Activated T-helper 1 cell treated with Interleukin-2 at 50 U/mL for 16 hours (primary cell): ENCODE results near the gene DGCR8.

ENCODE experiments used
- DNase-seq: peaks from one replicate; pipeline ENCODE4 v3.0.0-alpha.2; 2020; ENCODE audit warnings: low read depth

The DGCR8 gene

DNA sequence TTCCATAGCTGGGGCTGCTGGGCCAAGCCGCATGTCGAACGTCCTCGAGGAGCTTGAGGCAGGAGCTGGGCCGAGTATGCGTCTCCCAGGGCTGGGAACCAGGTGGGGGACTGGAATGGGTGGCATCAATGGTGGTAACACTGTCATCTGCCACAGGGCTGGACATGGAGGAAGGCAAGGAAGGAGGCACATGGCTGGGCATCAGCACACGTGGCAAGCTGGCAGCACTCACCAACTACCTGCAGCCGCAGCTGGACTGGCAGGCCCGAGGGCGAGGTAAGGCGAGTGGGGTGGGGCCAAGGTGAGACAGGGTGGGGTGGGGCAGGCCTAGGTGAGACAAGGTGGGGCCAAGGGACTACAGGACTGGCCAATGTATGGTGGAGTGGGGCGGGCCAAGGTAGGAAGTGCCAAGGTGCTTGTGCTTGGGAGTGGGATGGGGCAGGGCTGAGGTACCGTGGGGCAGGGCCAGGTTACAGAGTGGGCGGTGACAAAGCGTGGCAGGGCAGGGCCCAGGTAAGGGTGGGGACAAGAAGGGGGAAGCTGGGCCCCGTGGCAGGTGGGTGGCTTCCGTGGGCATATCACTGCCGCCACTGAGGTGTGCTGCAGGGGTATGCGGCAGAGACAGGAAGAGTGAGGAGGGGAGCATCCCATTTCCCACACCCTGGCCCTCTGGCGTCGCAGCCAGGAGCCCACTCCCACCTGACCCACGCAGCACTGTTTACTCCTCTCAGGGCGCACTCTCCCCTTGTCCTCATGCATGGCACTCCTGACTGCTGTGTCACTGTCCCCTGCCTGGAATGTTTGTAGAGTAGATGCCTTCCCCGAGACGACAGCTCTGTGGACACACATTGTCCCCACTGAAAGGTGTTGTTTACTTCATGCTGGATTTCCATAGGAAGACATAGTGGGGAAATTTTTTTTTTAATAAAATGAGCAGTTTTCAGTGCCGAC lies 27.5 kb upstream of the DGCR8 start:
- no peak for DNase-seq

DNA sequence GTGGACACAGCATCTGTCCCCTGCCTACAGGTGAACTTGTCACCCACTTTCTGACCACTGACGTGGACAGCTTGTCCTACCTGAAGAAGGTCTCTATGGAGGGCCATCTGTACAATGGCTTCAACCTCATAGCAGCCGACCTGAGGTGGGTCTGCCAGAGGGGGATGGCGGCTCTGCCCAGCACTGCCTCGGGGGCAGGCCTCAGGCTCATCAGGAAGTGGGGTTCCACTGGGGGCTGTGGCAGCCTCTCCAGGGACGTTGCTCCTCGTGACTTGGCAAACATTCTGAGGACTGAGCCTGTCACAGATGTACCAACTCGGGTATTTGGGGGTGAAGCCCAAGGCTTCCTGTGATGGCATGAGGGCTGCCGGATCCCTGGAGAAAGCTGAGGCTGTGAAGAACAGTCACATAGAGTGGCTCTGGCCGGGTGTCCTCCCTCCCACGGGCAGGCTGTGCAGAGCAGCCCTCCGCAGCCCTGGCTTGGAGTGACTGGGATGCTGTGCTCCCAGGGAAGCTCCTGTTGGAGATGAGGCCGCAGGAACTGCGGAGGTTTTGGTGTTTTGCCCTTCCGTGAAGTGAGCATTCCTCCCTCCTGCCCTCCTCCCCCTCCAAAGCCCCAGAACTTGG lies 26.5 kb upstream of the DGCR8 start:
- no peak for DNase-seq

DNA sequence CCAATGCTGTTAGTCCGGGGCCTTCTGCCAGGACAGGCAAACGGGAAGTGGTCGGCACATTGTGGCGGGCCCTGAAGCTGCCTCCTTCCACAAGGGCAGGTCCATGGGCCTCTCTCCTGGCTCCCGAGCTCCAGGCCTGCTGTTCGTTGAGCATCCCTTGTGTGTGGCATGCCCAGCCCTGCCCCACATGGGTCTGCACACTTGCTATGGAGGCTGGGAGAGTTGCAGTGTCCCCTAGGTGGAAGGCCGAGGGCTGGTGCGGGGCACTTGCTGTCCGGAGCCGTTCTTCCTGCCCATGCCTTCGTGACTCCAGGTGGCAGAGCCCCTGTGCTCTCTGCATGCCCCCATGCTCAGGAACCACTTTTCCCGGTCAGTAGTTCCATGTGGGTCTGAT lies 26.0 kb upstream of the DGCR8 start:
- DNase-seq: no peak

DNA sequence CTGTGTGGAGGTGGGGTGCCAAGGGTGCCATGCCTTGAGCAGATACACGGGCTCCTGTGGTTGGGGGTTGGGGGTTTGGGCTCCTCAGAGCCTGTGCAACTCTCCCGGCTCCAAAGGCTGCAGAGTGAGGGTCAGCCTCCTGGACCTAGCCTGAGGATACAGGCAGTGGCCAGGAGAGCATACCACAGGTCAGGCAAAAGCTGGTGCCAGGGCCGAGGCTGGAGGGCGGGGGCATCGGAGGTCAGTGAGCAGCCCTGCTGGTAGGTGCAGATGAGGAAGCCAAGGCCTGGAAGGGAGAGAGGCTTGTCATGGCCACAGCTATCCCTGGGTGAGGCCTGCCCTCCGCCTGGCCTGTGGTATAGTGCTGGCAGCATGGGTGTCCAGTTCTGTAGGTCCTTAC lies 25.6 kb upstream of the DGCR8 start:
- no peak for DNase-seq

DNA sequence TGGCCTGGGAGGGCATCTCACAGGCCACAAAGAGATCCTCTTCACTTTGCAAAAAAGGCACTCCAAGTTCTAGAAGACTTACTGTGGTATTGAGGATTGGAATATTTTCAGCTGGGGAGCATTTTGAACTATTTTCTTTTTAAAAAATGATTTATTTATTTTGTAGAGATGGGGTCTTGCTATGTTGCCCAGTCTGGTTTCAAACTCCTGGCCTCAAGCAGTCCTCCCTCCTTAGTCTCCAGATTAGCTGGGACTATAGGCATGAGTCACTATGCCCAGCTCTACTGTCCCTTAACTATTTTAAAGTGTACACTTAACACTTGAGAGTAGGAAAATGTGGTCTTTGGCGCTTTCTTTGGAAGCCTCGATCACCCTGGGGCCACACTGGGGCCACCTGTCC lies 24.9 kb upstream of the DGCR8 start:
- DNase-seq: no peak

DNA sequence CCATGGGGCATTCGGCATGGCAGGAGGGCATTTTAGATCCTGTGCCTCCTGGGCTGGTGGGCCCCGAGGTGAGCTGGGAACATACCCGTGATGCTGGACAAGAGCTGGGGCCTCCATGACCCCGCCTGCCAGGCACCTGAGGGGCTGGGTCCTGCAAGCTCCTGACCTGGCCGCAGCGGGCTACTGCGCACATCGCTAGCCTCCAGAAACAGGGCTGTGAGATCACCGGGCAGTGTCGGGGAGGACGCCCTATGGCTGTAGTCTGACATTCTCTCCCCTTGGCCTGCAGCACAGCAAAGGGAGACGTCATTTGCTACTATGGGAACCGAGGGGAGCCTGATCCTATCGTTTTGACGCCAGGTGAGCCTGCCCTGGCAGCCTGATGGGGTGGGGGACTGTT lies 24.4 kb upstream of the DGCR8 start:
- DNase-seq: no peak

DNA sequence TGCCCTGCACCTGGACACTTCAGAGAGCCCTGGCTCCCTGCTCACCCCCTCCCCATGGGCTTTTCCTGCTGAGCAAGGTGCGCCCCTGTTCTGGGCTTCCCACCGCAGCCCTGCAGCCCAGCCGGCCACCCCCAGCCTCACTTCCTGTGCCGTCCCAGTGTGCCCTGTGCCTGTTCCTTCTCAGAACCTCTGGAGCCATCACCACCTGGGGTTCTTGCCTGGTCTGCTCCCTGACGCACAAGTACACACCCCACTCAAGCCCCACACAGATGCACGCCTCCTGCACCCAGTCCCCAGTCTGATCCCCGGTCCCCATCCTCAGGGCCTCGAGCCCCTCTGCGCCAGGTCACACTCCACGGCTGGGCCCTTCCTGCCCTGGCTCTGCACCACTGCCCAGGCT lies 23.9 kb upstream of the DGCR8 start:
- no peak for DNase-seq

DNA sequence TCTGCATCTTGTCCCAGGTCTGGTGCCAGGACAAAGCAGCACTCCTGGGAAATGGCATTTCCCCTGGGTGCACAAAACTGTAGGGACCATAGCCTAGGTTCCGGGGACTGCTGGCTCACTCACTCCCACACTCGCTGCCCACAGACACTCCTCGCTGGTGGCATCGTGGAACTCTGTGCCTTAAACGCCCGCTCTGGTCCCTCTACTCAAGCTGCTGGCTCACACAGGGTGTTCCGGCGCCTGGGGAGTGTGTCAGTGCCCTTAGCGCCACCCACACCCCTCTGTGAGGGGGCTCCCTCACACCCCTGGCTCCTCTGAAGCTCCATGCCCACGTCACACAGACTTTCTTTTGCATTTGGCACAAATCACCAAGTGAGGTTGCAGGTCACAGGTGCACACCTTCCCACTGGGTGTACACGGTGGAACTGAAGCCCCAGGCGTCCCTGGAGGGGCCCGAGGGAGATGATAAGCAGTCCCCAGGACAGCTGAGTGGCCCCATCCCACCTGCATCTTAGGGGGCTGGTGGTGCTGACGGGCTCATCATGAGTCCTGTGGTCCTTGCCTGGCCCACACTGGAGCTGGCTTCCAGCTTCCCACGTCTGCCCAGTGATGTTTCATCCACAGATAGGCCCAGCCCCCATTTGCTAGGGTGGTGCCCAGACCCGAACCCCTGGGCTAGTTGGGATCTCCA lies 23.2 kb upstream of the DGCR8 start:
- DNase-seq: no peak

DNA sequence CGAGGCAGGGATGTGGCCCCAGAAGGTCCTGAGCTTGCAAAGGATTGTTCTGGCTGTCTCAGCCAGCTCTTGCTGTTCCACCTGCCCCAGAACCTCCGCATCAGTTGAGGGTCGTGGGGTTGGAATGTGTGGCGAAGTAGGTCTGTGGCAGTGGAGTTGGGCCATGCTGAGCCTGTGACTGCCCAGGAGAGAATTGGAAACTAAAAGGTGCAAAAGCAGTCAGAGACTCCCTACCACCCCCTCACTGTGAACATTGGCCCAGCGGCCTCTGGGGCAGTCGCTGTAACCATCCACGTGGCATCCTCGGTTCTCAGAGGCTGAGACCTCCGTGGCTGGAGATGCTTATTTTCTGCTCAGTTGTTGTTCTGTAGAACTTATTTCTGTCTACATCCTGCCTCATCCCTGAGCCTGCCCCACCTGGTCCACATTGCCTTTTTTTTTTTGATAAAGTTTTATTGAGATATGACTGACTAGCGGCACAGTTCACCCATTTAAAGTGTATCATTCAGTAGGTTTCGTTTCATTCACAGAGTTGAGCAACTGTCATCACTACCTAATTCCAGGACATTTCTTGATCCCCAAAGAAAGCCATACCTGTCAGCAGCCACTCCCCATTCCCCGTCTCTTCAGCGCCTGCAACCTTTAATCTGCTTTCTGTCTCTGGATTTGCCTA lies 22.3 kb upstream of the DGCR8 start:
- DNase-seq: no peak

DNA sequence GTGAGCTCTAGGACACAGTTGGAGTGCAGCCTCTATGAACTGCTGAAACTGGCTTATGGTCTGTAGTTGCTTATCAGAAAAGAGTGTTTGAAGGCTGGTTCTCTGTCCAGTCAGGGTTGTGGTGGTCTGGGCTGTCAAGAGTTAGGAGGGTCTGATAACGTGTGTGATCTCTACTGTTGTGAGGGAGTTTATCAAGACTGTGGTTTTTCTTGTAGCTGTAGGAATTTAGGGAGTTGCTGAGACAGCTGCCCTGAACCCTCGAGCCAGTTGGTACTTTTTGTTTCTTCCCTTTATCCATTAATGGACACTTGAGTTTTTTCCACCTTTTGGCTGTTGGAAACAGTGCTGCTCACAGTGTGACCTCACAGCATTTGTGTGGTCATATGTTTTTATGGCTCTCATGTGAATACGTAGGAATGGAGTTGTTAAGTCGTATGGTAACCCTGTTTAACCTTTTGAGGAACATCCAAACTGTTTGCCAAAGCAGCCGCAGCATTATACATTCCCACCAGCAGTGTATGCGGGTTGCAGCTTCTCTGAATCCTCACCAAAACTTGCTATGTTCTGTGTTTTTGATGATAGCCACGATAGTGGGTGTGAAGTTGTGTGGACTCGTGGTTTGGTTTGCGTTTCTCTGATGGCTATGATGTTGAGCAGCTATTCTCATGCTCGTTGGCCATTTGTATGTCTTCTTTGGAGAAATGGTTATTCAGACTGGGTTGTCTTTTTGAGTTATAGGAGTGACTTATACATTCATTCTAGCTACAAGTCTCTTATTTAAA lies 20.9 kb upstream of the DGCR8 start:
- no peak for DNase-seq

DNA sequence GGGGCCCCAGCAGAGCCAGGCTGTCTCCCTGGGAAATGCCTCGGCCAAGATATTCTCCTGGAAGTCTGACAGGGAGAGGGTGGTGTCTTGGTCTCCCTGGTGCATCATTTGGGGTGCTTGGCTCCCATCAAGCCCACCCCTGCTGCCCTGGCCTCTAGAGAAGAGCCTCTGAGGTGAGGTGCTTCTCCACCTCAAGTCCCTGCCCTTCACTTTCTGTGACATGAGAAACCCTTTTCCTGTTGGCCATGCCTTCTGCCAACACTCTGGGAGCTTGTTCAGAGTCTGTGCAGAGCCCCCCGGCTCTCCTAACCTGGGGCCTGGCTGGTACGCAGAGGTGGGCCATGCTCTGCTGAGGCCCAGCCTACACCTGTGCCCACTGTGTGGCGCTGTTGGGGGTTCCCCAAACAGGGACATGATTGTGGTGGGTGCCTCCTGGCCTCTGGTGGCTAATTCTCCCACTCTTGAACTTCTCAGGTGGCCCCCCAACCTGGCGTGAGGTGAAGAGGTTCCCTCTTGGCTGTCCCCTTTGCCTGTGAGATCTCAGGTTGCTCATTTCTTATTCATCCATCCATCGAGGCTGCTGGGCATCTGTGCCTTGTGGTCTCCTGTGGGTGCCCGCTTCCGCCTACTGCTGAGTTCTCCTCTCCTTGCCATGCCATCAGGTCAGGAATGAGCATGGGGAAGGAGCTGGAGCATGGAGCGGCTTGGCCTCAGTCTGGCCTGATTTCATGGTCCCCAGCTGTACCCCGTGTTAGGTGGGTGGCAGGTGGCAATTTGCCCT lies 19.2 kb upstream of the DGCR8 start:
- no peak for DNase-seq

DNA sequence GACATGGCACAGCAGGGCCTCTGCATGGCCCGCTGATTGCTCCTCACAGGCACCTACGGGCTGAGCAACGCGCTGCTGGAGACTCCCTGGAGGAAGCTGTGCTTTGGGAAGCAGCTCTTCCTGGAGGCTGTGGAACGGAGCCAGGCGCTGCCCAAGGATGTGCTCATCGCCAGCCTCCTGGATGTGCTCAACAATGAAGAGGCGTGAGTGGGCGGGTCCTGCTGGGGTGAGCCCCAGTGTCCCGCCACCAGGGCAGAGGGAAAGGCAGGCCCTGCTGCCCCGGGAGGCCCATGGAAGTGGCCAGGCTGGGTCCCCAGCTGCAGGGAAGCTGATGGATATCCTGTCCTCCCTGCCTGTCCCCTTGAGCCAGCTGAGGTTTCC lies 18.6 kb upstream of the DGCR8 start:
- no peak for DNase-seq

DNA sequence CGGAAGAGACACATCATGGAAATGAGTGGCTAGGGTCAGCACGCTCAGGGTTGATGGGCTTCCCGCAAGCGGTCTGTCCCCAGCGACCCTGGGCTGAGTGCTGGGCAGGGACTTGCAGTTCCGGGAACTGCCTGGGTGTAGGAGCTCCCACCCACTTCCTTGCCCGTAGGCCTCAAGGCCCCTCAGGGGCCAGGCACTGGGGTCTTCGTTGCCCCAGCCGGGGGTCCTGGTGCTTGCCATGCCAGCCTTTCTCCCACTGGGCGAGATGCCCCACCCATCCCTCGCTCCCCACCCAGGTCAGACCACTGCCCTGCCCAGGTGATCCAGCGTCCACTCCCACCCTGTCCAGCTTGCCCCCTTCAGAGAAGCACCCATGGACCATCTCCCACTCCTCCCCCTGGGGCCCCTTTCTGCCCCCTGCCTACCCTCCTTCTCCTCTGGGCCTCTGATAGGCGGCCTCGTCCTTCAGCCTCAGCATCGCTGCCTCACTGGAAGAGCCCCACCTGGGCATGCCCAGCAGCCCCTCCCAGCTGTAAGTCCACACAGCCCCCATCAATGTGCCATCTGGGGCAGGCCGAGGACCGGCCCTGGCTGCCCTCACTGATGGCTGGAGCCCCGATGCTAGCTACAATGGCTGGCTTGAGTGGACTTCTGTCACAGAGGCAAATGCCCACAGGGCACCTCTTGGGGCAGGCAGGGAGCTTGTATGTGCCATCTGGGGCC lies 17.8 kb upstream of the DGCR8 start:
- no peak for DNase-seq

DNA sequence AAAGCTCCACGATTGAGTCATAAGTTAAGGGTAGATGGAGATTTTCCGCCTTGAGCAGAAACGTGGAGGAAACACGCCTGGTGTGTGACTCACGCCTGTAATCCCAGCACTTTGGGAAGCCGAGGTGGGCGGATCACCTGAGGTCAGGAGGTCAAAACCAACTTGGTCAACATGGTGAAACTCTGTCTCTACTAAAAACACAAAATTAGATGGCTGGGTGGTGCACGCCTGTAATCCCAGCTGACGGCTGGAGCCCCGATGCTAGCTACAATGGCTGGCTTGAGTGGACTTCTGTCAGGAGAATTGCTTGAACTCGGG lies 17.3 kb upstream of the DGCR8 start:
- DNase-seq: no peak

DNA sequence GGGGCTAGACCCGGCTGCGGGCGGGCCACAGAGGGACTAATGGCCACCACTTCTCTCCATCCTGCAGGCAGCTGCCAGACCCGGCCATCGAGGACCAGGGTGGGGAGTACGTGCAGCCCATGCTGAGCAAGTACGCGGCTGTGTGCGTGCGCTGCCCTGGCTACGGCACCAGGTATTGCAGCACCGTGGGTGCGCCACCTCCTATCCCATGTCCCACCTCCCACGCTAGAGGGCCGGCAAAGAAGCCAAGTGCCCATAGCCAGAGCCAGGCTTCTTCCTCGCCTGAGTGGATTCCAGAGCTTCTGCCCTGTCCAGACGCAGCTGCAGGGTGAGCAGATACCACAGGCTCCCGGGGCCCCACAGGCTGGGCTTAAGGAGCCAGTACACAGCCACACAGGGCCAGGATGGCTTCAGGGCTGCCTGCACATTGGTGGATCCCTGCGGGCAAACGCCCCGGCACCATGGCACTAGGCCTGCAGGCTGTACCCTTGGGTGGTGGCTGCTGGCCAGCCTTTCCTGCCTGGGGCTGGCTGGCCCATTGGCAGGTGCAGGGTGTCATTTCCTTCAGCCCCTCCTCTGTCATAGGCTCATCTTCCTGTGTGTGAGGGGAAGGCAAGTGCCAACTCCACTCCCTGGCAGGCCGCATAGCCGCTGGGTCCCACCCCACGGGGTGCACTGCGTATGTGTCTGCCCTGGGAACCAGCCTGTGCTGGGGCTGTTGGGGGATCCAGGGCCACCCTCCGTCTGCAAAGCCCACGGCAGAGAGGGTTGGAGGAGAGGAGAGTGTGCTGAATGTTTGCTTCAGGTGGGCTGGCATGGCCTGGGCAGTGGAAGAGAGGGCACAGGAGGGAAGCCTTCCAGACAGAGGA lies 16.5 kb upstream of the DGCR8 start:
- no peak for DNase-seq

DNA sequence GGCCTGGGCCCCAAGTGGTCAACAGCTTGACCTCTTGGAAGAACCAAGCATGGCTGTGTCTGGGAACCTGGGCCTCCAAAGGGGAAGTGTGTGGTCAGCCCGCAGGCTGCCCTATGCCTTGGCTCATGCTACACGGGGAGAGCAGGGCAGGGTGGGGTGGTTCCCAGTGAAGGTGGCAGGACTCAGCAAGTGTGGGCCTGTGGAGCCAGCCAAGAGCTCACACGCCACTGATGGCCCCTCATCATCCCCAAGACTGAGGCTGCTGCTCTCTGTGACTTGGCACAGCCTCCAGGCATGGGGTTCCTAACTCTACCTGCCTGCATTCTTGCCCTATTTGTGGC lies 15.9 kb upstream of the DGCR8 start:
- no peak for DNase-seq

DNA sequence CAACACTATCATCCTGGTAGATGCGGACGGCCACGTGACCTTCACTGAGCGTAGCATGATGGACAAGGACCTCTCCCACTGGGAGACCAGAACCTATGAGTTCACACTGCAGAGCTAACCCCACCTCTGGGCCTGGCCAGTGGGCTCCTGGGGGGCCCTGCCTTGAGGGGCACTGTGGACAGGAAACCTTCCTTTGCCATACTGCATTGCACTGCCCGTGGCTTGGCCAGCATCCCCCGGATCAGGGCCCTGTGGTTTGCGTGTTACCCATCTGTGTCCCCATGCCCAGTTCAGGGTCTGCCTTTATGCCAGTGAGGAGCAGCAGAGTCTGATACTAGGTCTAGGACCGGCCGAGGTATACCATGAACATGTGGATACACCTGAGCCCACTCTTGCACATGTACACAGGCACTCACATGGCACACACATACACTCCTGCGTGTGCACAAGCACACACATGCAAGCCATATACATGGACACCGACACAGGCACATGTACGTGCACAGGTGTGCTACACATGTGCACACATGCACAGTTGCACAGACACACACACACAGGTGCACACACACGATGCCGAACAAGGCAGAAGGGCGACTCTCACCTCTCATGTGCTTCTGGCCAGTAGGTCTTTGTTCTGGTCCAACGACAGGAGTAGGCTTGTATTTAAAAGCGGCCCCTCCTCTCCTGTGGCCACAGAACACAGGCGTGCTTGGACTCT lies 15.3 kb upstream of the DGCR8 start:
- DNase-seq: no peak

DNA sequence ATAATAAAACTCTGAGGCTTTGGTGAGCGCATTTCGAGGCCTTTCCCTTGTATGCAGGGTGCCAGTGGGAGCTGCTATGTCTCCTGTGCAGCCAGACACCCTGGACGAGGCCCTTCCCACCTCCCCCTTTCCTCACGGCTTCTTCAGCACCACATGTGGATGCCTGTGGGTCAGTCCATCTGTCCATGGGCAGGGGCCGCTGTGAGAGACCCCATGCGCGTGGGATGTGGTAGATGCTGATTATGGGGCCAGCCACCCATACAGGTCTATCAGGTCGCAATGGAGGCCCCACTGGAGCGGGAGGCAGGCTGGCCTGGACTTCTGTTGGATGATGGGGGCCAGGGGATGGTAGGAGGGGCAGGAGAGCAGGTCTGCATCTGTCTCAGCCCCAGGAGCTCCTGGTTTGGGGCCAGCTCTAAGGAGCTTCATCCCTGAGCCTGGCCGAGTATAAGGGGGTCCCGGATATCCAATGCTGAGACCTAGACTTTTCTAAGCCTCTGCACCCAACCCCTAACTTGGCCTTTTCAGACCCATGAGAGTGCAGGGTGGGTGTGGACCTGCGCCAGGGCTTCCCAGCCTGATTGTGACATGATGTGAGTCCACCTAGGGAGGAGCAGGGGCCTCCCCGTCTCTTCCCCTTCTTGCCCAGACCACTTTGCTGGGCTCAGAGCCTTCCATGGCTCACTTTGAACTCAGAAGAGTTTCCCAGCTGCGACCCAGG lies 14.0 kb upstream of the DGCR8 start:
- no peak for DNase-seq
